HG02763 (cell line): ENCODE data around the gene DALRD3.
A peak's percentile ranks its signal among the peaks of the same experiment; 100 is the strongest.

Experiments used
- ATAC-seq: cut with Tn5 transposase; IDR thresholded peaks from one replicate; pipeline ENCODE4 v1.9.1; 2021; ENCODE audit warnings: mild to moderate bottlenecking, moderate library complexity; ENCODE audit not compliant: unreplicated experiment

The DALRD3 gene

GRCh38 chr3:49006408-49007067 is 11.8 kb downstream of the DALRD3 start:
- no peak for ATAC-seq

- ATAC-seq: no peak
These were observed 12.4 kb downstream of the DALRD3 start for GRCh38 chr3:49005998-49006397.

GRCh38 chr3:49005303-49005680 is 13.1 kb downstream of the DALRD3 start:
- no peak for ATAC-seq

GRCh38 chr3:49004352-49005302 is 13.8 kb downstream of the DALRD3 start:
- no peak for ATAC-seq

- no peak for ATAC-seq
These were observed 17.2 kb downstream of the DALRD3 start for GRCh38 chr3:49001155-49001554.

- ATAC-seq: no peak
These were observed 19.1 kb downstream of the DALRD3 start for GRCh38 chr3:48999085-48999858.

- ATAC-seq: no peak
These were observed 20.4 kb downstream of the DALRD3 start for GRCh38 chr3:48997714-48998637.

GRCh38 chr3:48997102-48997635 is 21.2 kb downstream of the DALRD3 start:
- no peak for ATAC-seq

- no peak for ATAC-seq
These were observed 21.7 kb downstream of the DALRD3 start for GRCh38 chr3:48996640-48997039.

- no peak for ATAC-seq
These were observed 24.5 kb downstream of the DALRD3 start for GRCh38 chr3:48993834-48994233.

- ATAC-seq: no peak
These were observed 26.4 kb downstream of the DALRD3 start for GRCh38 chr3:48991851-48992545.

- ATAC-seq: no peak
These were observed 27.5 kb downstream of the DALRD3 start for GRCh38 chr3:48990636-48991469.

GRCh38 chr3:48989796-48990635 is 28.4 kb downstream of the DALRD3 start, which contains the start of gene P4HTM:
TSS of gene P4HTM (plus strand) at chr3:48990241. CDS start at chr3:48990257, 16 bp downstream.
- peak; percentile 43 for ATAC-seq

GRCh38 chr3:48989126-48989795 is 29.1 kb downstream of the DALRD3 start:
- ATAC-seq: no peak

- no peak for ATAC-seq
These were observed 32.5 kb downstream of the DALRD3 start for GRCh38 chr3:48985831-48986376.

GRCh38 chr3:48984663-48985062 is 33.7 kb downstream of the DALRD3 start:
- ATAC-seq: no peak

GRCh38 chr3:48983096-48983495 is 35.3 kb downstream of the DALRD3 start:
- no peak for ATAC-seq
